GM06990 (cell line): ENCODE results near the gene APBB1IP.

Source experiments
- DNase-seq: peaks from one replicate; pipeline ENCODE4 v3.0.0-alpha.2; 2011; ENCODE audit not compliant: insufficient read length; ENCODE audit errors: extremely low read depth
- H3K27me3 ChIP-seq: replicated peaks from 2 replicates; pipeline ENCODE4 v1.6.0; 2011; ENCODE audit warnings: low read length; ENCODE audit not compliant: control insufficient read depth, insufficient read depth
- H3K36me3 ChIP-seq: 2 replicates; pipeline ENCODE4 v1.5.1; 2011; ENCODE audit warnings: low read length; ENCODE audit not compliant: control insufficient read depth, insufficient read depth
- H3K4me3 ChIP-seq: replicated peaks from 2 replicates; pipeline ENCODE4 v1.5.1; 2011; ENCODE audit warnings: low read depth, mild to moderate bottlenecking, control low read depth, low read length
- CTCF ChIP-seq: IDR thresholded peaks from 2 replicates; pipeline ENCODE4 v1.5.1; 2011; ENCODE audit warnings: low read length, control low read depth, mild to moderate bottlenecking, inconsistent platforms; ENCODE audit not compliant: insufficient read depth, poor library complexity, severe bottlenecking

APBB1IP gene

GRCh38 chr10:26556748-26557640, 118.9 kb downstream of the APBB1IP start:
- no peak overlapping the region for H3K4me3 ChIP-seq
- peaks cover 21% of the 10 kb centered on the region for H3K36me3 ChIP-seq
- TF ChIP-seq CTCF = peak; percentile 89
- no peak for DNase-seq
- H3K27me3 ChIP-seq = no peaks in the 10 kb centered on the region

GRCh38 chr10:26557641-26558014, 119.5 kb downstream of the APBB1IP start:
- TF ChIP-seq CTCF = no peak
- no peak overlapping the region for H3K4me3 ChIP-seq
- no peaks in the 10 kb centered on the region for H3K27me3 ChIP-seq
- no peak for DNase-seq
- peaks cover 20% of the 10 kb centered on the region for H3K36me3 ChIP-seq

GRCh38 chr10:26566525-26567350, 128.6 kb downstream of the APBB1IP start:
- Histone ChIP-seq H3K27me3 (no peaks in the 10 kb centered on the region), H3K36me3 (peaks cover 23% of the 10 kb centered on the region), H3K4me3 (no peak overlapping the region)
- no peak for TF ChIP-seq CTCF
- no peak for DNase-seq

GRCh38 chr10:26567351-26567721, 129.2 kb downstream of the APBB1IP start:
- Histone ChIP-seq H3K4me3 (no peak overlapping the region), H3K27me3 (no peaks in the 10 kb centered on the region), H3K36me3 (peaks cover 20% of the 10 kb centered on the region)
- no peak for DNase-seq
- no peak for TF ChIP-seq CTCF

- H3K27me3 ChIP-seq = no peaks in the 10 kb centered on the region
- H3K4me3 ChIP-seq = no peak overlapping the region
- TF ChIP-seq CTCF = no peak
- H3K36me3 ChIP-seq = peaks cover 5% of the 10 kb centered on the region; the same call in 1 of the 2 replicates
- peak; percentile 24 for DNase-seq
Observed at GRCh38 chr10:26571655-26572054, 133.5 kb downstream of the APBB1IP start.
